Colonic mucosa (tissue), 4 donors: ENCODE data around the gene GJA1. TPM values are rescaled to one million over a fixed set of nuclear protein-coding genes. Genes with fewer than 3 reads are reported as not detected.
"Not testable (repeated sequence)": the region's sequence is repeated elsewhere in the genome, so short reads cannot be mapped to it uniquely, and the experiment has no call there.

Source experiments
- DNase-seq: peaks from one replicate; pipeline ENCODE4 v3.0.0-alpha.2; 2020
- H3K27ac ChIP-seq: fragments of 200-600 bp; one replicate; pipeline ENCODE4 v1.8.0; 2021
- H3K27me3 ChIP-seq: fragments of 200-600 bp; one replicate; pipeline ENCODE4 v1.8.0; 2021
- H3K36me3 ChIP-seq: fragments of 200-600 bp; one replicate; pipeline ENCODE4 v1.8.0; 2021
- H3K4me1 ChIP-seq: fragments of 200-600 bp; one replicate; pipeline ENCODE4 v1.8.0; 2021; ENCODE audit warnings: mild to moderate bottlenecking
- H3K4me3 ChIP-seq: fragments of 200-600 bp; one replicate; pipeline ENCODE4 v1.8.0; 2021
- H3K9ac ChIP-seq, 2 donors: one replicate each; pipeline ENCODE4 v1.7.0; 2013; ENCODE audit warnings: control low read depth in 2 of 2, low read depth in 2 of 2, low read length in 2 of 2
- H3K9me3 ChIP-seq: fragments of 200-600 bp; one replicate; pipeline ENCODE4 v1.8.0; 2021
- CTCF ChIP-seq: fragments of 200-600 bp; IDR thresholded peaks from one replicate; pipeline ENCODE4 v1.8.0; 2022; ENCODE audit warnings: antibody characterized with exemption, mild to moderate bottlenecking
- intact Hi-C: fragments of 100-400 bp; cut with DNase I; formaldehyde crosslinking; loops from one replicate; pipeline ENCODE4 v1.14.1; 2022
- total RNA-seq, 2 donors: library from RNA; stranded (reverse); fragmentation: NEBNext Ultra II Directional in 1 of 2; extraction: Animal tissue kit (Norgen Biotek cat#: 25700) in 1 of 2; gene quantifications; one replicate each; pipeline ENCODE4 v1.2.1, GENCODE V29; 2021
- donor health status: healthy.
- donor health status: DM: no; HTN: no; CAD: no.
- donor health status: DM: no; HTN: no; CAD: no.

Gene GJA1
- total RNA-seq, 2 donors from 2014 or later, result 8.2 to 13.7 TPM

GRCh38 chr6:121413879-121414278 is 21.6 kb upstream of the GJA1 start:
- intact Hi-C loops, result no loop called here
- H3K27me3 ChIP-seq, result no peaks in the 10 kb centered on the region
- no peak overlapping the region for H3K9ac ChIP-seq
- no peak overlapping the region for H3K27ac ChIP-seq
- TF ChIP-seq CTCF, result no peak
- H3K4me1 ChIP-seq, result no peaks in the 10 kb centered on the region
- no peak for DNase-seq
- no peaks in the 10 kb centered on the region for H3K36me3 ChIP-seq
- H3K4me3 ChIP-seq, result no peak overlapping the region
- H3K9me3 ChIP-seq, result no peaks in the 10 kb centered on the region

- no peak for TF ChIP-seq CTCF
- intact Hi-C loops, result no loop called here
- H3K27ac ChIP-seq, result no peak overlapping the region
- no peak for DNase-seq
- no peaks in the 10 kb centered on the region for H3K27me3 ChIP-seq
- H3K9ac ChIP-seq, result no peak overlapping the region
- no peaks in the 10 kb centered on the region for H3K36me3 ChIP-seq
- H3K4me1 ChIP-seq, result no peaks in the 10 kb centered on the region
- H3K4me3 ChIP-seq, result no peak overlapping the region
- no peaks in the 10 kb centered on the region for H3K9me3 ChIP-seq
Measured at GRCh38 chr6:121418346-121418745, 17.1 kb upstream of the GJA1 start.

- DNase-seq, result no peak
- Histone ChIP-seq H3K4me3 (no peak overlapping the region), H3K36me3 (no peaks in the 10 kb centered on the region), H3K4me1 (no peaks in the 10 kb centered on the region), H3K27me3 (no peaks in the 10 kb centered on the region), H3K27ac (no peak overlapping the region), H3K9ac (no peak overlapping the region), H3K9me3 (no peaks in the 10 kb centered on the region)
- intact Hi-C loops, result loop anchor here (10.0 kb wide), 1 partner anchor 758 kb away; no protein-coding TSS in a partner anchor
- TF ChIP-seq CTCF, result no peak
Measured at GRCh38 chr6:121426686-121427085, 8.8 kb upstream of the GJA1 start.

GRCh38 chr6:121428872-121429756 is 6.3 kb upstream of the GJA1 start:
- no peak for DNase-seq
- no peaks in the 10 kb centered on the region for H3K36me3 ChIP-seq
- H3K9me3 ChIP-seq, result no peaks in the 10 kb centered on the region
- no peak for TF ChIP-seq CTCF
- intact Hi-C loops, result loop anchor here (10.0 kb wide), 1 partner anchor 756 kb away; no protein-coding TSS in a partner anchor
- no peaks in the 10 kb centered on the region for H3K4me1 ChIP-seq
- no peak overlapping the region for H3K27ac ChIP-seq
- no peak overlapping the region for H3K4me3 ChIP-seq
- no peak overlapping the region for H3K9ac ChIP-seq
- no peaks in the 10 kb centered on the region for H3K27me3 ChIP-seq

- H3K36me3 ChIP-seq, result no peaks in the 10 kb centered on the region
- DNase-seq, result no peak
- intact Hi-C loops, result loop anchor here (5.0 to 10.0 kb wide), 2 partner anchors 424 to 602 kb away; no protein-coding TSS in a partner anchor
- no peak overlapping the region for H3K4me3 ChIP-seq
- no peaks in the 10 kb centered on the region for H3K4me1 ChIP-seq
- no peaks in the 10 kb centered on the region for H3K27me3 ChIP-seq
- H3K9ac ChIP-seq, result no peak overlapping the region
- no peaks in the 10 kb centered on the region for H3K9me3 ChIP-seq
- peak; percentile 42 for TF ChIP-seq CTCF
- no peak overlapping the region for H3K27ac ChIP-seq
Measured at GRCh38 chr6:121430514-121431460, 4.7 kb upstream of the GJA1 start.

- intact Hi-C loops, result loop anchor here (5.0 to 10.0 kb wide), 2 partner anchors 423 to 601 kb away; no protein-coding TSS in a partner anchor
- not testable (repeated sequence) for H3K9ac ChIP-seq, H3K9me3 ChIP-seq, DNase-seq, H3K27ac ChIP-seq, H3K4me3 ChIP-seq, H3K27me3 ChIP-seq, H3K4me1 ChIP-seq, H3K36me3 ChIP-seq
Measured at GRCh38 chr6:121431776-121432175, 3.7 kb upstream of the GJA1 start.
